Erythroblast (primary cell): ENCODE data around the gene CCDC187.

Source experiments
- GATA1 ChIP-seq: IDR thresholded peaks from 2 replicates; pipeline ENCODE4 v1.6.1; 2011; ENCODE audit warnings: low read depth, mild to moderate bottlenecking, control low read depth, low read length, moderate library complexity
- POLR2A ChIP-seq: IDR thresholded peaks from 2 replicates; pipeline ENCODE4 v1.6.1; 2011; ENCODE audit warnings: mild to moderate bottlenecking, low read length

- no peak for TF ChIP-seq POLR2A
- TF ChIP-seq GATA1, result no peak
These were observed 29.2 kb upstream of the CCDC187 start for GRCh38 chr9:136333045-136333444.
